ENCODE data around the gene CSMD2. TPM values are rescaled to one million over a fixed set of nuclear protein-coding genes. Genes with fewer than 3 reads are reported as not detected.

The CSMD2 gene
- total RNA-seq, 1 experiment from 2014 or later: 0.03 TPM

GRCh38 chr1:34163792-34164731, 968 bp downstream of the CSMD2 start:
- in situ Hi-C loops (cut with HindIII; ENCODE audit: low pct_unique_long_range_greater_than_20kb, low sequenced_read_pairs): no loop called here

DNA sequence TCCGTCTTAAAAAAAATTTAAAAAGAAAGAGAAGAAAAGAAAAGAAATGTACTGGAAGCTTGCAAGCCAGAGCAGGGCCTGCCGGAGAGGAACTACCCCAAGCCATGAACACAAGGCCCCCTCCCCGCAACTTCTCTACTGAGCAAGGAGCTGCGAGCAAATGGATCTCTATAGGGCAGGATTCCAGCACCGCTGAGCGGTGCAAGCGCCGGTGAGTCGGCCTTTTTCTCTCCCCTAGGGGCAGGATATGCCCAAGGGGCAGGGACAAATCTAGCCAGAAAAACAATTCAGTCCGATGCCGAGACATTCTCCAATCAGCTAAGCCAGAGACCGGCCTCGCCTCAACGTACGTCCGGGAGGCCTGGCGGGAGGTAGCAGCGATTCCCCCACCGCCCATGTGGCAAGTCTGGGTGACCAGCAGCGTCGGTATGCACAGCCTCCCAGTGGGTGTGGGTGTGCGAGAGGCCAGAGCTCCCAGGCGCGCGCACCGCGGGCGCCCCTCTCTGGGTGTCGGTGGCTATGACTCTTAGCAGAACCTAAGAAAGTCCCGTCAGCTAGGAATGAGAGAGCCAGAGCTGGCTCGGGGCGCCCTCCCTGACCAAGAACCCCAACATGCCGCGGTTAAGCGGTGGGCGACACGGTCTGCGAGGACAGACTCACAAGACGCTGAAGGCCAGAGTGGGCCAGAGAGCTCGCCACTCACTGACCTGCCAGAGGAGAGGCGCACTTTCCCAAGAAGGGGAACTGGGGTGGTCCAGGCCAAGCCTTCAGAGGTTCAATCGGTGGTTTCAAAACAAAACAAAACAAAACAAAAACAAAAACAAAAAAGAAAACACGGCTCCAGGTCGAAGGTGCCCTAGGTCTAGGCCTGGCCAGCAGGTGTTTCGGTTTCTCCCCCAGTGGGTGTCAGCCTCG, 1.9 kb downstream of the CSMD2 start:
- peak; percentile 65 for DNase-seq (ENCODE audit: low read depth, low spot score)
- in situ Hi-C loops (cut with HindIII; ENCODE audit: low pct_unique_long_range_greater_than_20kb, low sequenced_read_pairs): no loop called here

More at GRCh38 chr1:34163792-34164731, 968 bp downstream of the CSMD2 start:
- DNase-seq (ENCODE audit: low read depth, low spot score): no peak

DNA sequence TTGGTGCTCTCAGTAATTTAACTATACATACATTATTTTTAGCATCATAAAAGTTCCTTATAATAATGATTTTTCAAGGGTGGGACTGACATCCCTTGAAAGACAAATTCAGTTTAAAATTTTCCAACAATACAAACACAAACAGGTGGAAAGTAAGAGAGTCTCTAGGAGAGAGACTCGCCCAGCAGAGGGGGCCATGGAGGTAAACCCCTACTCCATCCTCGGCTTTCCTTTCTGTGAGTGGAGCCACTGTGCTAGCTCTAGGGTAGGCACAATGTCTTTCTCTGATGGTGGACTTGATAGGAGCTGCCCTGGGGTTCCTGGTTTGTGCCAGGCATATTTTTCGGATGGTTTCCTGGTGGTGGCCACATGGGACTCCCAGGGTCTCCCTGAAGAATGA, 8.3 kb downstream of the CSMD2 start:
- DNase-seq (ENCODE audit: low read depth, low spot score): no peak
- in situ Hi-C loops (cut with HindIII; ENCODE audit: low pct_unique_long_range_greater_than_20kb, low sequenced_read_pairs): no loop called here

DNA sequence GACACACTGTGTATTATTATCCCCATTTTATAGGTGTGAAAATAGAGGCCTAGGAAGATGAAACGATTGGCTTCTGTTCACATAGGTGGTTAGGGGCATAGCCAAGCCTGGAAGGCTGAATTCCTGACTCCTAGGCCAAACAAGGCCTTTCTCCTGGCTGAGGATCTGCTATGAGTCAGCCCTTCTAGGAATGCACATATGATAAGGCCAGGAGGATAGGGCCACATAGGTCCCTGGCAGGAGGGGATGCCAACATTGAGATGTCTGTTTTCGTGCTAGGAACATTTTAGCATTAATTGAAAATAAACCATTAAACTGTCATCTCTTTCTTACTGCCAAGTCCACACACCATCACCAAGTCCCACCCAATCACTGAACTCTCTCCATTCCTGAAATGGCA, 9.2 kb downstream of the CSMD2 start:
- no peak for DNase-seq (ENCODE audit: low read depth, low spot score)
- in situ Hi-C loops (cut with HindIII; ENCODE audit: low pct_unique_long_range_greater_than_20kb, low sequenced_read_pairs): no loop called here

- in situ Hi-C loops (cut with HindIII; ENCODE audit: low pct_unique_long_range_greater_than_20kb, low sequenced_read_pairs): no loop called here
- no peak for DNase-seq (ENCODE audit: low read depth, low spot score)
These were observed 11.8 kb downstream of the CSMD2 start for GRCh38 chr1:34153246-34153645.

DNA sequence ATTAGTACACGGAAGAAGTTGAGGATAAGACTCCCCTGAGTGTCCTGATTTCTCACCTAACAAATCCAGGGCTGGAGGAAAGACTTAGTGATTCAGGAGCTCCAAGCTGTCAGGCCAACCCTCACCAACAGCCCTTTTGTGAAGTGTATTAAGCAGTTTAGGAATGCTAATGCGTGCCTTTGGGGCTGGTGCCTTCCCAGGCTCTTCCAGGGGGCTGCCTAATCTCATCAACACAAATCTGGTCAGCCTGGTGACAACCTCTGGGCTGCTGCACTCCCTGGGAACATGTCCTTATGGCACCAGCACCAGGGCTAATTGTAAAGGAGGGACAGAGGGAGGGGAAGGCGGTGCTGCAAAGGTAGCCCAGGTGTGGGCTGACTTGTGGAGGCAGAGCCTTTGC, 15.5 kb downstream of the CSMD2 start:
- no peak for DNase-seq (ENCODE audit: low read depth, low spot score)
- in situ Hi-C loops (cut with HindIII; ENCODE audit: low pct_unique_long_range_greater_than_20kb, low sequenced_read_pairs): no loop called here

DNA sequence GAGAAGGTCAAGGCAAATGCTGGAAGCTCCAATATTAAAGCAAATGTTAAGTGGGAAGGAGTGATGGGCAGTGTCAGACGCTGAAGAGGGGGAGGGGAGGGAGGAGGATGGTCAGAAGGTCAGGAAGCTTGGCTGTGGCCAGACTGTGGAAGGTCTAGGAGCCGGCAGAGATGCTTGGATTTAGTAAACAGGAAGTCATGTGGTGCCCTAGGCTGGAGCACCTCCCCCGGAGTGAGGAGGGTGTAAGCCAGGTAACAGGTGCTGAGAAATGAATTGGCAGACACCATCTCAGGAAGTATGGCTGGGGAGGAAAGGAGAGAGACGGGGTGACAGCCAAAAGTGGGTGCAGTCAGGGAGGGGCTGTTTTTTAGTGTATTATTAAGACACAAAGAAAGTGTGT, 17.7 kb downstream of the CSMD2 start:
- no peak for DNase-seq (ENCODE audit: low read depth, low spot score)
- in situ Hi-C loops (cut with HindIII; ENCODE audit: low pct_unique_long_range_greater_than_20kb, low sequenced_read_pairs): no loop called here

DNA sequence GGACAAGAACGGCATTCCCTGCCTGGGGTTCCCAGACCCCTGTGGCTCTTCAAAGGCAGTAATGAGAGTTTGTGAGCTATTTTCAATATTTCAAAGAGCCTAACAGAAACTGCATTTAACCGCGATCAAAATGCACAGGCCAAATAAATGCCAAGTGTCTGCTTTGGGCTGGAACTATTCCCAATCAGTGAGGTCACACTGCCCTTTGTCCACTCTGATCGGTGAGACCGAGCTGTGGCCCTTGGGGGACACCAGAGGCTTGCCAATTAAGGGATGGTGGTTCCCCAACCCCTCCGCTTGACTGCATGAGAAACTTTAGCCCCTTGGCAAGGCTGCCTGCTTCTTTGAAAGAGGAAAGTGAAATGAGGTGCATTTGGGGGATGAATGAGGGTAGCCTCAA, 20.3 kb downstream of the CSMD2 start:
- in situ Hi-C loops (cut with HindIII; ENCODE audit: low pct_unique_long_range_greater_than_20kb, low sequenced_read_pairs): no loop called here
- no peak for DNase-seq (ENCODE audit: low read depth, low spot score)

GRCh38 chr1:34143975-34144374, 21.1 kb downstream of the CSMD2 start:
- in situ Hi-C loops (cut with HindIII; ENCODE audit: low pct_unique_long_range_greater_than_20kb, low sequenced_read_pairs): no loop called here
- no peak for DNase-seq (ENCODE audit: low read depth, low spot score)

- DNase-seq (ENCODE audit: low read depth, low spot score): no peak
- in situ Hi-C loops (cut with HindIII; ENCODE audit: low pct_unique_long_range_greater_than_20kb, low sequenced_read_pairs): no loop called here
These were observed 24.9 kb downstream of the CSMD2 start for GRCh38 chr1:34140011-34140676.

DNA sequence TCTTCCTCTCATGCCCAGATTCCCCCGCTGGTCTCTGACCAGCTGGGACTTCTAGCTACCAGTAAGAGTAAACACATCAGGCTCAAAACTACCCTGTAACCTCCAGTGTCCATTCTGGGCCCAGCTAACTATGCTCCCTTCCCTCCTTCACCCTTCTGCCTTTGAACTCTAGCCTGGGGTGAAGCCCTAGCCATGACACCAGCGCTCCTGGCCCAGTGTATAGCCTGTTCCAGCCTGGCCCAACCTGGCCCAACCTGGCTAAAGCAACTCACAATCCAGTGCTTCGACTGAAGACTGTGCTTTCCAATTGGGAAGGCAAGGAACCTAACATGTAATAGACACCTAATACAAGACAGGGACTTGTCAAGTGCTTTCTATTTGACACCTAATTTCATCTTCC, 27.6 kb downstream of the CSMD2 start:
- DNase-seq (ENCODE audit: low read depth, low spot score): no peak

GRCh38 chr1:34132161-34132420, 32.9 kb downstream of the CSMD2 start:
- in situ Hi-C loops (cut with HindIII; ENCODE audit: low pct_unique_long_range_greater_than_20kb, low sequenced_read_pairs): no loop called here
- DNase-seq (ENCODE audit: low read depth, low spot score): no peak

More for the DNA sequence above, 27.6 kb downstream of the CSMD2 start:
- in situ Hi-C loops (cut with HindIII; ENCODE audit: low pct_unique_long_range_greater_than_20kb, low sequenced_read_pairs): no loop called here

DNA sequence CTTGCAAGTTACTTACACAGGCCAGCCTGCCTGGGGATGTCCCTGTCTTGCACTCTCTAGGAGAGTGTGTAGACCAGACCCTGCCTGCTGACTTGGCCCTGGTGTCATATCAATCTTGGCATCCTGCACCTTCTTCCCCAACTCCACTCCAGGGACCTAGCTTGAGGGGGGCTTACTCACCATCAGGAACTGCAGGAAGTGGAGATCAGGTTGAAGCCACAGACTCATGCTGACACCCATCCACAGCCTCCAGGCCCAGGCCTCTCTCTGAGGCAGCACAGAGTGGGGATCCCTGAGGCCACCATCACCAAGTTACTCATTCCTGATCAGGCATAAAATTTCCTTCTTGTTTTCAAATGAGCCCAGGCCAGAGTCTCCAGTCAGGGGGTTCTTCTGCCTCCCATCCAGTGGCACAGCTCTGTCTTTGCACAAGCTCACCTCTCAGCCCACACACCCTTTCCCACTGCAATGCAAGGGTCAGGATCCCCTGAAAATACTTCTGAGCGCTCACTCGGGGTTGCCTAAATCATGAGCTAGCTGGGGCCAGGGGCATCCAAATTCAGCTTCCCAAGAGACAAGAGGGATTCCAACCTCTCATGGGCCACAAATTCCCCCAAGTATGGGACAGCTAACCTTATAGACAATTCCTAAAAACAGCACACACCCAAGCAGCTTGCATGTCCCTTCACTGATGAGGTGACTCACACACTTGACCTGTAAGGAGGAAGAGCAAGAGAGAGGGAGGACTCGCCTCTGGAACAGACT, 33.5 kb downstream of the CSMD2 start:
- no peak for DNase-seq (ENCODE audit: low read depth, low spot score)
- in situ Hi-C loops (cut with HindIII; ENCODE audit: low pct_unique_long_range_greater_than_20kb, low sequenced_read_pairs): no loop called here

- no peak for DNase-seq (ENCODE audit: low read depth, low spot score)
- in situ Hi-C loops (cut with HindIII; ENCODE audit: low pct_unique_long_range_greater_than_20kb, low sequenced_read_pairs): no loop called here
These were observed 34.7 kb downstream of the CSMD2 start for GRCh38 chr1:34130306-34130705.

DNA sequence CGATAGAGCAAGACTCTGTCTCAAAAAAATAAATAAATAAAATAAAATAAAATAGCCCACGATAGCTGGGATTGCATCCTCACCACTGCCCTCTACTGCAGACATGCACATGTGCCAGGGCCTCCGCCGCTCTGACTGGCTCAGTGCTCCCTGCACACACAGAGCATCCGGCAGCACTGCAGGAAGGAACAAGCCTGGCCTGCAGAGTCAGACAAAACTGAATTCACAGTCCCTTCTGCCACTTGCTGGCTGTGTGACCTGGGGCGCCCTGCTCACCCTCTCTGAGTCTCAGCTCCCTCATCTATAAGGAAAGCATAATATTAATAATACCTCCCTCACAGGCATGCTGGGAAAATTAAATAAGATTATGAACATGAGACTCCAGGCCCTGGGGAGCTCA, 35.4 kb downstream of the CSMD2 start:
- DNase-seq (ENCODE audit: low read depth, low spot score): peak; percentile 19
- in situ Hi-C loops (cut with HindIII; ENCODE audit: low pct_unique_long_range_greater_than_20kb, low sequenced_read_pairs): no loop called here

DNA sequence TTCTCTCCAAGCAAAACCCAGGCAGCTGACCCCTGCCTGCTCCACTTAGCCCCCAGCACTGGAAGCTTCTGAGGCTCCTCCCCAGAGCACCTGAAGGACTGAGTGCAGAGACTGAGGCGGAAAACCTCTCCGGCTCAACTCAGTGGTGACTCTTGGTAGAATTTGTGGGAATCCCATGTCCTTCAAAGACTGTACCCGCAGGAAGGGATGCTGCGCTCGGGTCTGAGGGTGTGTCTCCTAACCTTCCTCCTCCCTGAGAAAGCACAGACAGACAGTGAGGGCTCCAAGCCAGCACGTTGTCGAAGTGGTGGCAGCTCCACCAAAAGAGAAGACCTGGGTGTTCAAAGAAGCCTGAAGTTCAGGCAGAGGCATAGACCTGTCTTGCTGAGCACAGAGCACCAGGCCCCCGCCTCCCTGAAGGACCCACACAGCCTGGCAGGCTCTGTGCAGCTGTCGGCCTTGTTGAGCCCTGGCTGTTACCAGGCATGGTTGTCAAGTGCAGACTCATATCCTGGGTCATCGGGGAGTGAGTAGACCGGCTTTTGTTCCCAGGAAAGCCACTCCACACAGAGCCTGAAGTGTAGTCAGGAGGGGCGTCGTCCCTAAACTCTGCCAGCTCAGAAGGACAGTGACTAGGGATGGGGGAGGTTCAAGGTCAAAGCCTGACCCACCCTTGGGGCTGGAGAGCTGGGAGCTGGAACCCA, 36.7 kb downstream of the CSMD2 start:
- in situ Hi-C loops (cut with HindIII; ENCODE audit: low pct_unique_long_range_greater_than_20kb, low sequenced_read_pairs): no loop called here
- DNase-seq (ENCODE audit: low read depth, low spot score): no peak
